Dedifferentiated amniotic fluid mesenchymal stem cell (primary cell): ENCODE results near the gene ZDHHC14.

Experiments used
- DNase-seq: peaks from one replicate; pipeline ENCODE4 v3.0.0-alpha.2; 2016; ENCODE audit errors: extremely low spot score

The ZDHHC14 gene

DNA sequence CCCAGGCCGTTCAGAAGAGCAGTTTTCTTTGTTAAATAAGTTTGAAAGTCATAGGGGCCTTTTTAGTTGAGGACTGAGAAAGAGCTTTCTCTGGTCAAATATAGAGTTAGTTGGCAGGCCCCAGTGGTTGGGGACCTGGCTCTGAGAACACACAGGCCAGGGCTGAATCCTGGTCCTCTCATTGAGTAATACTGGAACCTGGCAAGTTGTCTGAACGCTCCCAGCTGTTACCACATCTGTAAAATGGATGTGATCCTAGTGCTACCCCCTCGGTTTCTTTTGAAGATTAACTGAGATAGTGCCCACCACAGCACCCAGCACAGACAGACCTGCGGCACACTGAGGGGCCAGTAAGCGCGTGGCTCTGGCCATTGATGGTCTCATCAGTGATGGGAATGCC is 215.5 kb downstream of the ZDHHC14 start:
- no peak for DNase-seq

GRCh38 chr6:157596886-157597285 is 215.9 kb downstream of the ZDHHC14 start:
- no peak for DNase-seq

DNA sequence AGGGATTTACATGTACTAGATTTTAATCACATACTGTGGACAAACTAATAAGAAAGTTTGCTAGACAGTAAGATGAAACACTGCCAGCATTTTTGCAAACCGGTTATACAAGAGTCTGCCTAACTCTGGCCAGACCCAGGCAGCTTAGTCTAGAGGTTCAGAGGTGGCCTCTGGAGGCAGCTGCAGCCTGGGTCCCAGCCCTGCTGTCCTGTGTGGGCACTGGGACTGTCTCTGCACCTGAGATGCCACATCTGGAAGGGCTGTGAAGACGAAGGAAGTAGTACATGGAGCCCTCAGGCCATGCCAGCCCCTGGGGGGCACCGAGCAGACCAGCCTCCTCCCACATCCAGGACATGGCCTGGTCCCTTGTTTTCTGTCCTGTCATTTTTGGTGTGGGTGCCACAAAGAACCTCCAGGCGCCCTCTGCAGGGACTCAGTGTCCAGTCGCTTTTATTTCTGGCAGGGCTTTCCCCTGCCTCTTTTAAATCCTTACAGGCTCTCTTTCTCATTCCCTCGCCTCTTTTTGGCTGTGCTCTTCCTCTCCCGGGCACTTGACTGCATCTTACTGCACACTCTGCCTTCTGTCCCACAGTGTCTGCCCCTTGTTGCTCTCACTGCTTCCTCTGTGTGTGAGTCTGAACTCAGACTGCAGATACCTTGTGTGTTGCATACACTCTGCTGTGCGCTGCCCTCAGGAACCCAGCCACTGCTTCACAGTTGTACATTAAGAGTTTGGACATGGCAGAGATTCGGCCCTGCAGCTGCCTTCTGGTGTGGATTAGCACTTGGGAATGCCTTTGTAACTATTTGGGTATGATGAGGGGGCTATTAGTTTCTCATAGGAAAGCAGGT is 216.7 kb downstream of the ZDHHC14 start:
- DNase-seq, result peak; percentile 61

DNA sequence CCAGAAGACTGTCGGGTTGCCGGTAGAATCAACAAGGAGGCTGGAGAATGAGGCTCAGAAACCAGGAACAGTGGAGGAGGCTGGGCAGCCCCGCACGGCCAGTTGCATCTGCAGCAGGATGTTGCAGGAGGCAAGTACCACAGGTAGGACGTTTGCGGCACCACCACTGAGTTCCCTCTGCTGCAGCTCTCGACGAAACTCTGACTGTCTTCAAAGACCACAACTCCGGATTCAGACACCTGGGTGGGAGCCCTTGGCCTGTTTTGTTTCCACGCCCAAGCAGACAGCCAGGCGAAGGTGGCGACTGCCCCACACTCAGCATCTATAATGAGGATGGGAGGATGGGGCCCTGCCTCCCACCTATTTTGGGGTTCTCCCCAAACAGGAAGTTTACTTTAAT is 218.2 kb downstream of the ZDHHC14 start:
- DNase-seq, result no peak

DNA sequence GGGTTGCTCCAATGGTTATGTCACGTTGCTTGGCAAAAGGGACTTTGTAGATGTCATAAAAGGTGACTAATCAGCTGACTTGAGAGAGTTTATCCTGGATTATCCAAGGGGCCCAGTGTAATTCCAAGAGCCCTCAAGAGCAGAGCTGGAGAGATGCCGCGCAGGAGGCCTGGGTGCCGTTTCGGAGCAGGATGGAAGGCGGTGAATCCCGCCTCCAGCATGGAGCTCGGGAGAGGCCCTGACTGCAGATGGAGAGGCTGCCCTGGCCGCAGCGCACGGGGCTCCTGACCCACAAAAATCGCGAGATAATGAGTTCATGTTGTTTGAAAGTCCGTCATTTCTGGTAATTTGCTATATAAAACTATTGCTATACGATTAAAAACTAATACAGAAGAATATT is 219.8 kb downstream of the ZDHHC14 start:
- DNase-seq, result no peak

GRCh38 chr6:157602521-157603295 is 221.7 kb downstream of the ZDHHC14 start:
- DNase-seq, result no peak

GRCh38 chr6:157603314-157603940 is 222.4 kb downstream of the ZDHHC14 start:
- no peak for DNase-seq

GRCh38 chr6:157603971-157604370 is 223.0 kb downstream of the ZDHHC14 start:
- no peak for DNase-seq

DNA sequence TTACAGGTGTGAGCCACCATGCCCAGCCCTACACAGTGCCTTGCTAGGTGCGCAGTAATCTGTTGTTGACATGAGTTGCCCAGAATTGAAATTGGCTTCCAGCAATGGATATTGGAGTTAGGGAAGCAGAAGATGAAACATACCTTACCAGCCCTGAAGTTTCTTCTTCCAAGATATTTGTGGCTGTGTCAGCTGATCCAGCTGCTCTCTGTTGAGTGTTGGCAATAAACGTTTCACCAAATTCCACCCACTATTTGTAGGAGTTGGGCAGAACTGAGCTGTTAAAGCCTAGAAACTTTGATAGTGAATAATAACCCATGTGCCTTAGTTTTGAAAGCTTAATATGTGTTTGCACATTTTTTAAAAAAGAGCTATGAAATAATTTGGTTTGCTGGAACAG is 223.8 kb downstream of the ZDHHC14 start:
- DNase-seq, result no peak

- no peak for DNase-seq
These were observed 224.5 kb downstream of the ZDHHC14 start for GRCh38 chr6:157605484-157605883.

DNA sequence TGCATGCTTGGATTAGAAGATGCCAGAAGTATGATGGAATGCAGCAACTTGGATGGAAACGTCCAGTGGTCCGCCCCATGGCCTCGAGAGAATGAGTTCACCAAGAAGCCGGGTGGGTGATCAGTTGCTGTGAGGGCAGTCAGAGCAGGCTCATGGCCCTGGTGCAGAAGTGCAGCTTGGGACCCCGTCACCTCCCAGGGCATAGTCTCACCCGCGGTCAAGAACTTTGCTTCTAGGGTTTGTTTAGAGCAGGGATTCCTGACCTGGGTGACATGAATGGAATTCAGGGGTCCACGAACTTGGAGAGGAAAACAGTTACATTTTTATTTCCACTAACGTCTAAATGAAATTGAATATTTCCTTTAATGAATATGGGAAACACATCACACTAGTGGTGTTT is 225.5 kb downstream of the ZDHHC14 start:
- no peak for DNase-seq

GRCh38 chr6:157607317-157608109 is 226.5 kb downstream of the ZDHHC14 start:
- DNase-seq, result no peak

GRCh38 chr6:157608221-157609075 is 227.5 kb downstream of the ZDHHC14 start:
- no peak for DNase-seq

- no peak for DNase-seq
These were observed 228.1 kb downstream of the ZDHHC14 start for GRCh38 chr6:157609117-157609516.

GRCh38 chr6:157609556-157609955 is 228.6 kb downstream of the ZDHHC14 start:
- DNase-seq, result no peak

GRCh38 chr6:157610451-157610999 is 229.5 kb downstream of the ZDHHC14 start:
- DNase-seq, result no peak

DNA sequence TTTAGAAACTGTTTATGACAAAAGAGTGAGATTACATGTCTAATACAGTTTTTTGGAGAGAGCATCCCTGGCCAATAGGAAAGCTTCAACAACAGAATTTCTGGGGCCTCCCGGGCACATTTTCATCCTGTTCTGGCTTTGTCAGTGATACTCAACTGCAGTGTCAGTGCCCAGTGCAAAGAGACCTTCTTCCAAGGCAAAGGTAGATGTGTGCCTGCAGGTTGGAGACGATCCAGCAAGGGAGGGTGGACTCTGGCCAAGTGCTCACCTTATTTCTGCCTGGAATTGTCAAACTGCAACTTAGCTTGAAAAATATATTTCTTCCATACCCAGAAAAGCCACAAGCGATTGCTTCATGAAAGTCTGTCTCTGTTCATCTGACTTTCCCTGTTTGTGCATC is 230.4 kb downstream of the ZDHHC14 start:
- DNase-seq, result no peak

DNA sequence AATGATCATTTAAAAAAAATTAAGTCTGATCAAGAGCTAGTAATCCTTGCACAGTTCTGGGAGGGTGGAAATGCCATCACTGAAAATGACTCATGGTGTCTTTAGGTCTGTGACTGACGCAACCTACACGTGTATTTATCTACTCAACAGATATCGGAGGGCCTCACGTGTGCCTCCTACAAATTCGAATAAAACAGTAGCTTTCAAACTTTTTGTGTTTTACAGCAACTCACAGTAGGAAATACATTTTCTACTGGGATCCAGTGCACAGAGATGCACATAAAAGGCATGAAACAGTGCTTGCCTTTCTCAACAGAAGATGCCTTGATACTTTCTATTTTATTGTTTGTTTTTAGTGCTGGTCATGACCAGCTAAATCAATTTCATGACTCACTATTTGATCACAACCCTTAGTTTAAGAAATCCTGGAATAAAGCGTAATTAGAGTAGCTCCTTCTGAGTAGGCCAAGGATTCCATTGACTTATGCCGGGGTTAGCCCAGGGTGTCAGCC is 232.1 kb downstream of the ZDHHC14 start:
- DNase-seq, result peak; percentile 55

GRCh38 chr6:157614026-157614568 is 233.1 kb downstream of the ZDHHC14 start:
- no peak for DNase-seq

DNA sequence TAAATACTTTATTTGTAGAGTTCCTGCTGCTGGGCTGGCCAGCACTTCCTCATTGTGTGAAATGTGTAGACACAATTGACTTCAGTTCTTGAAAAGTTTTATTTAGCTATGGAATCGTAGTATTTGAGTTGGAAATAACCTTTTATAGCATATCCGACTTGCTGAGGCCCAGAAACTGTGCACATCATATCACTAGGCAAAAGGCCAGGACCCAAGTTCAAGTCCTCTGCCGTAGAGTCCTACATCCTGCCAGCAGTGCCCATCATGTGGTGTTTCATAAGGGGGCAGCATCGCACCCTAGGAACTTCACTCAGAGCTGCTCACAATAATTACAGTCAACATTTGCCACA is 234.4 kb downstream of the ZDHHC14 start:
- no peak for DNase-seq
